PC-3 (cell line): ENCODE data around the gene SEMA4B.

Experiments
- CTCF ChIP-seq: fragments of 300-600 bp; sonication (generic); conservative IDR thresholded peaks from 2 replicates; pipeline ENCODE4 v1.5.1; 2017; ENCODE audit warnings: antibody characterized with exemption, low read depth, mild to moderate bottlenecking, low read length
- EZH2 ChIP-seq: fragments of 300-600 bp; sonication (generic); IDR thresholded peaks from one replicate; pipeline ENCODE4 v1.6.1; 2017; ENCODE audit warnings: antibody characterized with exemption, mild to moderate bottlenecking, low read length; ENCODE audit not compliant: unreplicated experiment

GRCh38 chr15:90270502-90271150 is 69.5 kb downstream of the SEMA4B start:
- TF ChIP-seq CTCF (no peak), EZH2 (no peak)
